ENCODE results near the gene RIBC2. TPM values are rescaled to one million over a fixed set of nuclear protein-coding genes. Genes with fewer than 3 reads are reported as not detected.
"Not testable (repeated sequence)": the region's sequence is repeated elsewhere in the genome, so short reads cannot be mapped to it uniquely, and the experiment has no call there.

The RIBC2 gene
- polyA plus RNA-seq, 1 donor (not counting 4 experiments of a cell fraction or from before 2014, with no cell fraction given), result 0.12 TPM

- H3K79me2 ChIP-seq (ENCODE audit: control insufficient read depth, insufficient read depth, low read length), result no peaks in the 10 kb centered on the region
- DNase-seq (ENCODE audit: low read depth, low spot score) (no peak), FAIRE-seq (no peak)
- no peak overlapping the region for H2AFZ ChIP-seq (ENCODE audit: control insufficient read depth, low read length)
- no peak overlapping the region for H3K4me3 ChIP-seq (ENCODE audit: control insufficient read depth in 2 of 3, extremely low read depth in 1 of 3, insufficient read depth in 2 of 3, low read depth in 1 of 3, low read length in 3 of 3)
- H3K4me1 ChIP-seq (ENCODE audit: control insufficient read depth, extremely low read depth, insufficient read depth, low read length), result peaks cover 6% of the 10 kb centered on the region
- no peaks in the 10 kb centered on the region for H3K36me3 ChIP-seq (ENCODE audit: control insufficient read depth in 2 of 2, extremely low read depth in 1 of 2, insufficient read depth in 2 of 2, low read length in 2 of 2)
- H3K9ac ChIP-seq (ENCODE audit: control insufficient read depth, extremely low read depth, insufficient read depth, low read length), result no peak overlapping the region
- no peak overlapping the region for H3K27ac ChIP-seq (ENCODE audit: control insufficient read depth, insufficient read depth, low read length)
- no peak for TF ChIP-seq EZH2 (IDR thresholded peaks at IDR 0.05; ENCODE audit: low read length)
- TF ChIP-seq CTCF (optimal IDR thresholded peaks at IDR 0.05 in 1 of 3, IDR thresholded peaks at IDR 0.05 in 1 of 3, conservative IDR thresholded peaks at IDR 0.05 in 1 of 3; ENCODE audit: extremely low read depth in 1 of 3, insufficient read depth in 2 of 3, low read length in 3 of 3), result no peak
- no peaks in the 10 kb centered on the region for H3K9me3 ChIP-seq (ENCODE audit: control insufficient read depth, low read depth, low read length)
- H3K9me1 ChIP-seq (ENCODE audit: control insufficient read depth, extremely low read depth, insufficient read depth, low read length), result no peaks in the 10 kb centered on the region
- H4K20me1 ChIP-seq (ENCODE audit: control insufficient read depth, extremely low read depth, insufficient read depth, low read length), result no peaks in the 10 kb centered on the region
- dilution Hi-C loops (cut with MboI; ENCODE audit: extremely low pct_ligation_motif_present, low sequenced_read_pairs), result no loop called here
- H3K27me3 ChIP-seq (ENCODE audit: control insufficient read depth, extremely low read depth, insufficient read depth, low read length), result peaks cover under 1% of the 10 kb centered on the region
- no peak overlapping the region for H3K4me2 ChIP-seq (ENCODE audit: control insufficient read depth, extremely low read depth, insufficient read depth, low read depth, low read length)
These were observed 31.7 kb downstream of the RIBC2 start for GRCh38 chr22:45445031-45445710.

- Histone ChIP-seq H2AFZ (ENCODE audit: control insufficient read depth, low read length) (no peak overlapping the region), H3K27ac (ENCODE audit: control insufficient read depth, insufficient read depth, low read length) (no peak overlapping the region), H3K9me1 (ENCODE audit: control insufficient read depth, extremely low read depth, insufficient read depth, low read length) (no peaks in the 10 kb centered on the region), H3K9ac (ENCODE audit: control insufficient read depth, extremely low read depth, insufficient read depth, low read length) (no peak overlapping the region), H3K79me2 (ENCODE audit: control insufficient read depth, insufficient read depth, low read length) (no peaks in the 10 kb centered on the region), H3K27me3 (ENCODE audit: control insufficient read depth, extremely low read depth, insufficient read depth, low read length) (peaks cover 6% of the 10 kb centered on the region), H3K4me1 (ENCODE audit: control insufficient read depth, extremely low read depth, insufficient read depth, low read length) (no peaks in the 10 kb centered on the region), H3K36me3 (ENCODE audit: control insufficient read depth in 2 of 2, extremely low read depth in 1 of 2, insufficient read depth in 2 of 2, low read length in 2 of 2) (no peaks in the 10 kb centered on the region), H3K9me3 (ENCODE audit: control insufficient read depth, low read depth, low read length) (no peaks in the 10 kb centered on the region), H4K20me1 (ENCODE audit: control insufficient read depth, extremely low read depth, insufficient read depth, low read length) (no peaks in the 10 kb centered on the region), H3K4me3 (ENCODE audit: control insufficient read depth in 2 of 3, extremely low read depth in 1 of 3, insufficient read depth in 2 of 3, low read depth in 1 of 3, low read length in 3 of 3) (no peak overlapping the region), H3K4me2 (ENCODE audit: control insufficient read depth, extremely low read depth, insufficient read depth, low read depth, low read length) (no peak overlapping the region)
- DNase-seq (ENCODE audit: low read depth, low spot score), result no peak
- dilution Hi-C loops (cut with MboI; ENCODE audit: extremely low pct_ligation_motif_present, low sequenced_read_pairs), result no loop called here
- TF ChIP-seq EZH2 (IDR thresholded peaks at IDR 0.05; ENCODE audit: low read length), result no peak
- TF ChIP-seq CTCF (optimal IDR thresholded peaks at IDR 0.05 in 1 of 3, IDR thresholded peaks at IDR 0.05 in 1 of 3, conservative IDR thresholded peaks at IDR 0.05 in 1 of 3; ENCODE audit: extremely low read depth in 1 of 3, insufficient read depth in 2 of 3, low read length in 3 of 3), result no peak
- FAIRE-seq, result no peak
These were observed 32.7 kb downstream of the RIBC2 start for GRCh38 chr22:45446216-45446615.

GRCh38 chr22:45447596-45447995 is 34.1 kb downstream of the RIBC2 start:
- H3K27ac ChIP-seq (ENCODE audit: control insufficient read depth, insufficient read depth, low read length); H3K4me3 ChIP-seq (ENCODE audit: control insufficient read depth in 2 of 3, extremely low read depth in 1 of 3, insufficient read depth in 2 of 3, low read depth in 1 of 3, low read length in 3 of 3); H3K4me1 ChIP-seq (ENCODE audit: control insufficient read depth, extremely low read depth, insufficient read depth, low read length); H3K4me2 ChIP-seq (ENCODE audit: control insufficient read depth, extremely low read depth, insufficient read depth, low read depth, low read length); H3K9me1 ChIP-seq (ENCODE audit: control insufficient read depth, extremely low read depth, insufficient read depth, low read length); H4K20me1 ChIP-seq (ENCODE audit: control insufficient read depth, extremely low read depth, insufficient read depth, low read length); DNase-seq (ENCODE audit: low read depth, low spot score); H3K9ac ChIP-seq (ENCODE audit: control insufficient read depth, extremely low read depth, insufficient read depth, low read length); H3K79me2 ChIP-seq (ENCODE audit: control insufficient read depth, insufficient read depth, low read length); FAIRE-seq; dilution Hi-C loops (cut with MboI; ENCODE audit: extremely low pct_ligation_motif_present, low sequenced_read_pairs); H2AFZ ChIP-seq (ENCODE audit: control insufficient read depth, low read length); H3K9me3 ChIP-seq (ENCODE audit: control insufficient read depth, low read depth, low read length); H3K27me3 ChIP-seq (ENCODE audit: control insufficient read depth, extremely low read depth, insufficient read depth, low read length); H3K36me3 ChIP-seq (ENCODE audit: control insufficient read depth in 2 of 2, extremely low read depth in 1 of 2, insufficient read depth in 2 of 2, low read length in 2 of 2): not testable (repeated sequence)

Data from keratinocyte (primary cell).